ENCODE data around the gene ZNF197. TPM values are rescaled to one million over a fixed set of nuclear protein-coding genes. Genes with fewer than 3 reads are reported as not detected.
"Not testable (repeated sequence)": the region's sequence is repeated elsewhere in the genome, so short reads cannot be mapped to it uniquely, and the experiment has no call there.

The ZNF197 gene
- total and polyA plus RNA-seq, 8 donors: 13.1 to 37.0 (median 35.5) TPM

DNA sequence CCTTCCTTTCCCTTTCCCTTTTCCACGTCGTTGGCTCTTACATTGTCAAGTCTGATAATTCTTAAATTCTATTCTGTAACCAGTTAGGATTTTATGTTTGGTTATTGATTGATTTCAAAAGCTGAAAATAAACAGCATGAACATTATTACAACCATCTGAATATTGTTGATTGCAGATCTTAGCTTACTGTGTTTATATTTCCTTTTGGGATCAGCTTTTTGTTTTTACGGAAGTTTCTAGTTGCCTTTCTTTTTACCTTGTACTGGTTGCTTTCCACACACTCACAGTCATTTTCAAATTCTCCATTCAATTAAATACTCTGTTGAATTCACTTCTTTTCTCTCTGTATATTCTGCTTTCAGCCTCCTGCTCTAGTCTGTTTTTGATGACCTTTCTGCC is 40.3 kb downstream of the ZNF197 start:
- no peak for DNase-seq
- no peaks in the 10 kb centered on the region for H3K4me1 ChIP-seq
- H3K27ac ChIP-seq: no peak overlapping the region
- peaks cover 0 to 20% of the 10 kb centered on the region in 2 donors for H3K36me3 ChIP-seq
- TF ChIP-seq, protein P1, sequence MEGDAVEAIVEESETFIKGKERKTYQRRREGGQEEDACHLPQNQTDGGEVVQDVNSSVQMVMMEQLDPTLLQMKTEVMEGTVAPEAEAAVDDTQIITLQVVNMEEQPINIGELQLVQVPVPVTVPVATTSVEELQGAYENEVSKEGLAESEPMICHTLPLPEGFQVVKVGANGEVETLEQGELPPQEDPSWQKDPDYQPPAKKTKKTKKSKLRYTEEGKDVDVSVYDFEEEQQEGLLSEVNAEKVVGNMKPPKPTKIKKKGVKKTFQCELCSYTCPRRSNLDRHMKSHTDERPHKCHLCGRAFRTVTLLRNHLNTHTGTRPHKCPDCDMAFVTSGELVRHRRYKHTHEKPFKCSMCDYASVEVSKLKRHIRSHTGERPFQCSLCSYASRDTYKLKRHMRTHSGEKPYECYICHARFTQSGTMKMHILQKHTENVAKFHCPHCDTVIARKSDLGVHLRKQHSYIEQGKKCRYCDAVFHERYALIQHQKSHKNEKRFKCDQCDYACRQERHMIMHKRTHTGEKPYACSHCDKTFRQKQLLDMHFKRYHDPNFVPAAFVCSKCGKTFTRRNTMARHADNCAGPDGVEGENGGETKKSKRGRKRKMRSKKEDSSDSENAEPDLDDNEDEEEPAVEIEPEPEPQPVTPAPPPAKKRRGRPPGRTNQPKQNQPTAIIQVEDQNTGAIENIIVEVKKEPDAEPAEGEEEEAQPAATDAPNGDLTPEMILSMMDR (IDR thresholded peaks at IDR 0.05): no peak
- no peak for ATAC-seq
- intact Hi-C loops (cut with DNase I): no loop called here
- H3K27me3 ChIP-seq: no peaks in the 10 kb centered on the region
- H3K9me3 ChIP-seq: peaks cover 0 to 27% of the 10 kb centered on the region in 2 donors
- H3K4me3 ChIP-seq: no peak overlapping the region

DNA sequence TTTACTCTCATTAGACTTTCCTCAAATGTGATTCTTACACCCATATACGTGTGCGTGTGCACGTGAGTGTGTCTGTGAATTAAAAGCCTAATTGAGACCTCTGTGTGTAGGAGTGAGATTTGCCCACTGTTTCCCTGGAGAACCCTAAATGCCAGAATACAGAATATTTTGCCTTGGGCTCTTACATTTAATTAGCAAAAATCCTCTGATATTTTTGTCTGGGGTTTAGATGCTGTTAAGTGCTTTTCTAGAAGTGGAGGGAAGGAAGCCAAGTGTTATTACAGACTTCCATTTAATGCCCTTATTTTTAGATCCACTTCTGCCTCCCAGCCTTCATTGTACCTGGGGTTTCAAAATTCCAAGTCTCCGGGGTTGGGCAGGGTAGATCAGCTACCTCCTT is 41.5 kb downstream of the ZNF197 start:
- H3K27ac ChIP-seq: no peak overlapping the region
- peaks cover 0 to 18% of the 10 kb centered on the region in 2 donors for H3K9me3 ChIP-seq
- TF ChIP-seq, protein P1 (IDR thresholded peaks at IDR 0.05): no peak
- no peaks in the 10 kb centered on the region for H3K27me3 ChIP-seq
- H3K36me3 ChIP-seq: peaks cover 0 to 9% of the 10 kb centered on the region in 2 donors
- H3K4me3 ChIP-seq: no peak overlapping the region
- H3K4me1 ChIP-seq: no peaks in the 10 kb centered on the region
- ATAC-seq (no peak), DNase-seq (no peak)
- intact Hi-C loops (cut with DNase I): no loop called here

DNA sequence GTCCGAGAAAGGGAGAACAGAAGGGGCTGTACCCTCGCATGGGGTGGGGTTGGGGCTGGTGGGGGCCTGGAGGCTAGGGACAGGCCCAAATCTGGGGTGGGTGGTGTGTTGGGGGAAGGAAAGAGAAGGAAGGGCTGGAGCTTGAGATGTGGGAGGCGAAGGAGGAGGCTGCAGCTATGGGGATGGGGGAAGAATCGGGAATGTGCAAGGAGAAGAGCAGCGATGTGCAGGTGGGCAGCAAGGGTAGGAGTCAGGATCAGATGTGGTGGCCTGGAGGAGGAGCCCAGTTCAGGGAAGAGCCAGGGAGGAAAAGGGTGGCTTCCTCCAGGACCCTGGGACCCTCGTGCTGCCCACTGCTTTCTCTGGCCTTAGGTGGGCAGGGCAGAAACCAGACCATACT is 44.9 kb downstream of the ZNF197 start:
- Histone ChIP-seq H3K4me1 (no peaks in the 10 kb centered on the region), H3K27ac (no peak overlapping the region), H3K27me3 (no peaks in the 10 kb centered on the region), H3K9me3 (peaks cover 0 to 23% of the 10 kb centered on the region in 2 donors), H3K36me3 (no peaks in the 10 kb centered on the region), H3K4me3 (no peak overlapping the region)
- TF ChIP-seq, protein P1 (IDR thresholded peaks at IDR 0.05): no peak
- DNase-seq: no peak
- intact Hi-C loops (cut with DNase I): no loop called here
- no peak for ATAC-seq

DNA sequence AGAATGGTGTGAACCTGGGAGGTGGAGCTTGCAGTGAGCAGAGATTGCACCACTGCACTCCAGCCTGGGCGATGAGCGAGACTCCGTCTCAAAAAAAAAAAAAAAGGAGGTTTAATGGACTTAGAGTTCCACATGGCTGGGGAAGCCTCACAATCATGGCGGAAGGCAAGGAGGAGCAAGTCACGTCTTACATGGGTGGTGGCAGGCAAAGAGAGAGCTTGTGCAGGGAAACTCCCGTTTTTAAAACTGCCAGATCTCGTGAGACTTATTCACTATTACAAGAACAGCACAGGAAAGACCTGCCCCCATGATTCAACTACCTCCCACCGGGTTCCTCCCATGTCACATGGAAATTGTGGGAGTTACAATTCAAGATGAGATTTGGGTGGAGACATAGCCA is 48.6 kb downstream of the ZNF197 start:
- H3K27me3 ChIP-seq; ATAC-seq; intact Hi-C loops (cut with DNase I); H3K36me3 ChIP-seq; H3K4me3 ChIP-seq; DNase-seq; H3K27ac ChIP-seq; H3K4me1 ChIP-seq: not testable (repeated sequence)
- H3K9me3 ChIP-seq: peaks cover 0 to 19% of the 10 kb centered on the region in 2 donors

DNA sequence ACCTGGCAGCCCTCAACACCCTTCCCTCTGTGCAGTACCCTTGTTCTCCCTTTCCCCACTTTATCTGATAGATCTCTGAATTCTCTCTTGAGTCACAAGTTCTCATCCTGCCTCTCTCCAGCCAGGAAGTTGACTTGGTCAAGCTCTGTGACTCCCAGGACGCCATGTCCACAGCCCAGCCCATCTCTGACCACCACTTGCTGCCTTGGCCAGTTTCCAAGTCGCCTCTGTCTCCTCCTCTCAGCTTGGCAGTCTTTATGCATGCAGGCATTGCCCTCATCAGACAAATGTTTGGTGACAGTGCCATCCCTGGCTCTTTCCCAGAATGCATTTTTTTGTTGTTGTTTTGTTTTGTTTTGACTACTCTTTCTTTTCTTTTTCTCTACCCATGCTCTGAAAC is 49.4 kb downstream of the ZNF197 start:
- no peak overlapping the region for H3K27ac ChIP-seq
- H3K4me3 ChIP-seq: no peak overlapping the region
- H3K27me3 ChIP-seq: no peaks in the 10 kb centered on the region
- no peaks in the 10 kb centered on the region for H3K36me3 ChIP-seq
- H3K9me3 ChIP-seq: peaks cover 0 to 19% of the 10 kb centered on the region in 2 donors
- H3K4me1 ChIP-seq: no peaks in the 10 kb centered on the region
- TF ChIP-seq, protein P1 (IDR thresholded peaks at IDR 0.05): no peak
- ATAC-seq (no peak), DNase-seq (no peak)
- intact Hi-C loops (cut with DNase I): no loop called here

DNA sequence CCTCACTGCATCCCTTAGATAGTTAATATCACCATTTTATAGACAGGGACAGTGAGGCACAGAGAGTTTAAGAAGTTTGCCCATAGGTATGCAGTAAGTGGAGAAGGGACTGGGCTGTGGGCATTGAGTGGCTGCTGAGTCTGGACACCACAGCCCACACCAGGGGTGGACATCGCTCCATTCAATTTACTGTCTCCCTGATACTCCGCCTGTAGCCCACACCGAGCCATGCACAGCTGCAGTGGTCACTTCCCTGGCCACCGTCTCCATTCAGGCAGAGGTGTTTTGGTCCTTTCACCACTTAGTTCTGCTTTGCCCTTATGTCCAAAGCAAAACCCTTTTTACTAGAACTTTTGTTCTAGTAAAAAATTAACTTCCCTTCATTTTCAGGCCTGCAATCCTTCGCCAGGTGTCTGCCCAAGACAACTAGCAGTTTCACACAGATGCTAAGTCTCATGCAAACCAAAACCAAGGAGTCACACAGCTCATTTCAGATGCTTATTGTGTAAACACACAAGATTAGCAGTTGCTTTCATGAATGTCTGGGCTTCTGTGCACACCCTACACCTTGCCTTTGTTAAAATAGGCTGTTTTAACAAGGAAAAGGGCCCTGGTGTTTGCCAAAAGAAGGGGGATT is 53.8 kb downstream of the ZNF197 start:
- intact Hi-C loops (cut with DNase I): no loop called here
- no peak for ATAC-seq
- H3K4me3 ChIP-seq: no peak overlapping the region

More for the DNA sequence above, 53.8 kb downstream of the ZNF197 start:
- TF ChIP-seq, protein P1 (IDR thresholded peaks at IDR 0.05): no peak
- Histone ChIP-seq H3K4me1 (no peaks in the 10 kb centered on the region), H3K27ac (no peak overlapping the region), H3K9me3 (peaks cover 0 to 35% of the 10 kb centered on the region in 2 donors), H3K27me3 (no peaks in the 10 kb centered on the region), H3K36me3 (peaks cover 0 to 3% of the 10 kb centered on the region in 2 donors)
- DNase-seq: no peak

All from left lung (tissue), 10 donors.